GM23338 (cell line): Measurements from ENCODE around the gene TRPC3. TPM values are rescaled to one million over a fixed set of nuclear protein-coding genes. Genes with fewer than 3 reads are reported as not detected.

Experiments
- ATAC-seq: fragments of 200-7000 bp; cut with Tn5 transposase; 3 replicates; pipeline ENCODE4 v1.9.1; 2020
- DNase-seq: peaks from one replicate; pipeline ENCODE4 v3.0.0-alpha.2; 2015; ENCODE audit warnings: low spot score
- H2AFZ ChIP-seq: fragments of 200-600 bp; sonication (generic); 2 replicates; pipeline ENCODE4 v1.8.0; 2016; ENCODE audit warnings: antibody characterized with exemption, mild to moderate bottlenecking, moderate library complexity
- H3F3A ChIP-seq: fragments of 200-600 bp; sonication (generic); replicated peaks from 2 replicates; pipeline ENCODE4 v1.8.0; 2017; ENCODE audit warnings: antibody characterized with exemption, mixed run types, low read depth
- H3K27ac ChIP-seq: fragments of 200-600 bp; sonication (generic); 2 replicates; pipeline ENCODE4 v1.6.1; 2016; ENCODE audit warnings: low read depth
- H3K27me3 ChIP-seq: fragments of 200-600 bp; sonication (generic); 2 replicates; pipeline ENCODE4 v1.8.0; 2016; ENCODE audit warnings: mild to moderate bottlenecking, mixed run types, moderate library complexity; ENCODE audit not compliant: insufficient read depth
- H3K36me3 ChIP-seq: fragments of 200-600 bp; sonication (generic); 2 replicates; pipeline ENCODE4 v1.8.0; 2016; ENCODE audit warnings: mild to moderate bottlenecking; ENCODE audit not compliant: insufficient read depth
- H3K4me1 ChIP-seq: fragments of 200-600 bp; sonication (generic); 2 replicates; pipeline ENCODE4 v1.8.0; 2016; ENCODE audit warnings: mild to moderate bottlenecking, moderate library complexity; ENCODE audit not compliant: insufficient read depth
- H3K4me2 ChIP-seq: fragments of 200-600 bp; sonication (generic); 2 replicates; pipeline ENCODE4 v1.7.1; 2017; ENCODE audit warnings: mixed run types
- H3K4me3 ChIP-seq: fragments of 200-600 bp; sonication (generic); 2 replicates; pipeline ENCODE4 v1.6.1; 2016; ENCODE audit warnings: mixed run types
- H3K79me2 ChIP-seq: fragments of 200-600 bp; sonication (generic); replicated peaks from 2 replicates; pipeline ENCODE4 v1.8.0; 2017; ENCODE audit warnings: mild to moderate bottlenecking; ENCODE audit not compliant: insufficient read depth
- H3K9me2 ChIP-seq: fragments of 200-600 bp; sonication (generic); 2 replicates; pipeline ENCODE4 v1.8.0; 2017; ENCODE audit not compliant: insufficient read depth
- H4K20me1 ChIP-seq: fragments of 200-600 bp; sonication (generic); replicated peaks from 2 replicates; pipeline ENCODE4 v1.8.0; 2017; ENCODE audit warnings: mild to moderate bottlenecking; ENCODE audit not compliant: insufficient read depth
- H3K27ac Mint-ChIP-seq: 2 replicates; pipeline ENCODE4 v1.8.0; 2020; ENCODE audit warnings: inconsistent platforms, mild to moderate bottlenecking, moderate library complexity, mixed read lengths
- H3K27me3 Mint-ChIP-seq: 3 replicates; pipeline ENCODE4 v1.8.0; 2022; ENCODE audit warnings: low read depth, mild to moderate bottlenecking, moderate library complexity, mixed read lengths, inconsistent platforms; ENCODE audit not compliant: insufficient read depth, poor library complexity
- H3K36me3 Mint-ChIP-seq: 3 replicates; pipeline ENCODE4 v1.8.0; 2021; ENCODE audit warnings: low read depth, mild to moderate bottlenecking, inconsistent platforms, moderate library complexity, mixed read lengths
- H3K4me1 Mint-ChIP-seq: 3 replicates; pipeline ENCODE4 v1.8.0; 2020; ENCODE audit warnings: mild to moderate bottlenecking, inconsistent platforms, mixed read lengths
- H3K4me3 Mint-ChIP-seq: 3 replicates; pipeline ENCODE4 v1.8.0; 2021; ENCODE audit warnings: moderate library complexity, mild to moderate bottlenecking, inconsistent platforms, mixed read lengths
- H3K9me3 Mint-ChIP-seq: 3 replicates; pipeline ENCODE4 v1.8.0; 2020; ENCODE audit warnings: moderate library complexity, mild to moderate bottlenecking, inconsistent platforms, mixed read lengths
- CREB1 ChIP-seq: fragments of 250-450 bp; sonication (Bioruptor Pico); IDR thresholded peaks from 2 replicates; pipeline ENCODE4 v1.5.0; 2020; ENCODE audit warnings: low read depth, mild to moderate bottlenecking, moderate library complexity
- POLR2AphosphoS5 ChIP-seq: IDR thresholded peaks from 2 replicates; pipeline ENCODE4 v1.6.1; 2016; ENCODE audit warnings: antibody characterized with exemption, low read depth
- REST ChIP-seq: IDR thresholded peaks from one replicate; pipeline ENCODE4 v1.6.1; 2018; ENCODE audit warnings: antibody characterized with exemption; ENCODE audit not compliant: unreplicated experiment
- ZNF114 ChIP-seq: fragments of 250-450 bp; sonication (Bioruptor Pico); IDR thresholded peaks from 2 replicates; pipeline ENCODE4 v1.5.0; 2020; ENCODE audit warnings: mild to moderate bottlenecking, moderate library complexity
- ZNF331 ChIP-seq: fragments of 250-450 bp; sonication (Bioruptor Pico); IDR thresholded peaks from 2 replicates; pipeline ENCODE4 v1.5.0; 2020; ENCODE audit warnings: low read depth, mild to moderate bottlenecking, moderate library complexity
- polyA plus RNA-seq: library from polyadenylated mRNA; unstranded; fragments of >200 nt; fragmentation: Nextera tagmentation; extraction: Ambion mirVana; gene quantifications from 2 replicates; pipeline ENCODE4 v1.2.1, GENCODE V29; 2016
- total RNA-seq: library from RNA; depleted of rRNA; stranded (reverse); fragments of >200 nt; shearing (Covaris generic); gene quantifications from 2 replicates; pipeline ENCODE4 v1.2.3, GENCODE V29; 2014
- TF ChIP-seq, protein P1 (sequence below): IDR thresholded peaks from 2 replicates; pipeline ENCODE4 v1.6.1; 2016; ENCODE audit warnings: antibody characterized with exemption
- TF ChIP-seq, protein P2 (sequence below), 2 experiments: fragments of 200-600 bp in 1 of 2; sonication (generic) in 1 of 2; conservative IDR thresholded peaks; 2 replicates each; pipeline versions ENCODE4 v1.5.1 to v1.6.1; 2016 to 2017; ENCODE audit warnings: antibody characterized with exemption in 2 of 2, low read depth in 2 of 2, mild to moderate bottlenecking in 2 of 2, moderate library complexity in 1 of 2

Gene TRPC3
- total and polyA plus RNA-seq, 2 experiments from 2014 or later, result 0.44 to 1.0 TPM

DNA sequence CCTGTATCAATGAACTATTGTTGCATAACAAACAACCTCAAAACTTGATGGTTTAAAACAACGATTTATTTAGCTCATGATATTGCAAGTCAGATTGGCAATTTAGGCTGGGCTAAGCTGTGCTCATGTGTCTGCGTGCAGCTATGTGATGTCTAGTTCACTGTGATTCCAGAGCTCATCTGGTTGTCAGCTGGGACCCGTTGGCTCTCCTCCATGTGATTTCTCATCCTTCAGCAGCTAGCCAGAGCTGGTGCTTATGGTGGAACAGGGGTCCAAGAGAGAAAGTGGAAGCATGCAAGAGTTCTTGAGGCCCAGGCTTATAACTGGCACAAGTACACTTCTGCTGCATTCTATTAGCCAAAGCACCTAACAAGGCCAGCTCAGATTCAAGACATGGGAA, 28.8 kb upstream of the TRPC3 start (continued):
- TF ChIP-seq REST (no peak), POLR2AphosphoS5 (no peak), ZNF331 (CRISPR knock-in tag) (no peak)
- TF ChIP-seq, protein P1, sequence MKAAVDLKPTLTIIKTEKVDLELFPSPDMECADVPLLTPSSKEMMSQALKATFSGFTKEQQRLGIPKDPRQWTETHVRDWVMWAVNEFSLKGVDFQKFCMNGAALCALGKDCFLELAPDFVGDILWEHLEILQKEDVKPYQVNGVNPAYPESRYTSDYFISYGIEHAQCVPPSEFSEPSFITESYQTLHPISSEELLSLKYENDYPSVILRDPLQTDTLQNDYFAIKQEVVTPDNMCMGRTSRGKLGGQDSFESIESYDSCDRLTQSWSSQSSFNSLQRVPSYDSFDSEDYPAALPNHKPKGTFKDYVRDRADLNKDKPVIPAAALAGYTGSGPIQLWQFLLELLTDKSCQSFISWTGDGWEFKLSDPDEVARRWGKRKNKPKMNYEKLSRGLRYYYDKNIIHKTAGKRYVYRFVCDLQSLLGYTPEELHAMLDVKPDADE, result no peak

DNA sequence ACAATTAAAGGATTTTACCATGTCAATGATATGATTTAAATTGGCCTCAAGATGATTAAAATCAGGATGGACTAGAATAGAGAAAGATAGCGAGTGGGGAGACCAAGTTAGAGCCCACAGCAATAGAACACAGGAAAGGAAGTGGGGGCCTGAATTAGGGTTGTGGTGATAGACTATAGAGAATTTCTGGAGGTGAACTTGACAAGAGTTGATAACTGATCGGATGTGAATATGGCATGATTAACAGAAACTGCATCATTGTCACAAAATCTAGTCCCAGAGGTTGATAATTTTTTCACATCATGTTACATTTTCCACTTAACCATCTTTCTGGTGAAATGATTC, 26.3 kb upstream of the TRPC3 start:
- Histone ChIP-seq H4K20me1 (no peaks in the 10 kb centered on the region), H3K4me3 (no peak overlapping the region), H3K27ac (no peak overlapping the region), H3K36me3 (no peaks in the 10 kb centered on the region), H3F3A (no peaks in the 10 kb centered on the region), H3K4me1 (no peaks in the 10 kb centered on the region), H2AFZ (peak overlapping the region; percentile 66; the same call in 1 of the 2 replicates), H3K9me2 (no peaks in the 10 kb centered on the region), H3K27me3 (no peaks in the 10 kb centered on the region), H3K4me2 (no peak overlapping the region), H3K79me2 (no peaks in the 10 kb centered on the region)
- Mint-ChIP-seq H3K4me1 (peaks cover 2% of the 10 kb centered on the region; the same call in 1 of the 3 replicates), H3K36me3 (no peaks in the 10 kb centered on the region), H3K27me3 (peaks cover 2% of the 10 kb centered on the region), H3K9me3 (no peaks in the 10 kb centered on the region), H3K27ac (no peak overlapping the region), H3K4me3 (no peak overlapping the region)
- DNase-seq (no peak), ATAC-seq (no peak)
- TF ChIP-seq, protein P1, result no peak
- TF ChIP-seq POLR2AphosphoS5 (no peak), ZNF114 (CRISPR knock-in tag) (no peak), CREB1 (no peak), ZNF331 (CRISPR knock-in tag) (no peak), REST (no peak)
- TF ChIP-seq, protein P2, sequence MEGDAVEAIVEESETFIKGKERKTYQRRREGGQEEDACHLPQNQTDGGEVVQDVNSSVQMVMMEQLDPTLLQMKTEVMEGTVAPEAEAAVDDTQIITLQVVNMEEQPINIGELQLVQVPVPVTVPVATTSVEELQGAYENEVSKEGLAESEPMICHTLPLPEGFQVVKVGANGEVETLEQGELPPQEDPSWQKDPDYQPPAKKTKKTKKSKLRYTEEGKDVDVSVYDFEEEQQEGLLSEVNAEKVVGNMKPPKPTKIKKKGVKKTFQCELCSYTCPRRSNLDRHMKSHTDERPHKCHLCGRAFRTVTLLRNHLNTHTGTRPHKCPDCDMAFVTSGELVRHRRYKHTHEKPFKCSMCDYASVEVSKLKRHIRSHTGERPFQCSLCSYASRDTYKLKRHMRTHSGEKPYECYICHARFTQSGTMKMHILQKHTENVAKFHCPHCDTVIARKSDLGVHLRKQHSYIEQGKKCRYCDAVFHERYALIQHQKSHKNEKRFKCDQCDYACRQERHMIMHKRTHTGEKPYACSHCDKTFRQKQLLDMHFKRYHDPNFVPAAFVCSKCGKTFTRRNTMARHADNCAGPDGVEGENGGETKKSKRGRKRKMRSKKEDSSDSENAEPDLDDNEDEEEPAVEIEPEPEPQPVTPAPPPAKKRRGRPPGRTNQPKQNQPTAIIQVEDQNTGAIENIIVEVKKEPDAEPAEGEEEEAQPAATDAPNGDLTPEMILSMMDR (conservative IDR thresholded peaks at IDR 0.05; ENCODE audit: low read depth in 2 of 2), result no peak
